GM20431 (cell line): Measurements from ENCODE around the gene RPS16.

Source experiments
- in situ Hi-C: fragments of 300-500 bp; cut with MseI, MboI; formaldehyde crosslinking; loops from one replicate; pipeline ENCODE4 v1.15.0; 2020; ENCODE audit warnings: low sequenced_read_pairs; ENCODE audit not compliant: unreplicated experiment

The RPS16 gene

DNA sequence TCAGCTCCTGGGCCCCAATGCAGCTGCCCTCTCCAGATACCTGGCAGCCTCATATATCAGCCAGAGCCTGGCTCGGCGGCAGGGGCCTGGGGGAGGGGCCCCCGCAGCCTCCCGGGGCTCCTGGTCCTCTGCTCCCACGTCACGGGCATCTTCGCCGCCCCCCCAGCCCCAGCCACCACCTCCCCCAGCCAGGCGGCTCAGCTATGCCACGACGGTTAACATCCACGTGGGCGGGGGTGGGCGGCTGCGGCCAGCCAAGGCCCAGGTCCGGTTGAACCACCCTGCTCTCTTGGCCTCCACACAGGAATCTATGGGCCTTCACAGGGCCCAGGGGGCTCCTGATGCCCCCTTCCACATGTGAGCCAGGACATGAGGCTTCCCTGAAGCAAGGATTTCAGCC lies 10.8 kb downstream of the RPS16 start:
- in situ Hi-C loops, result no loop called here

DNA sequence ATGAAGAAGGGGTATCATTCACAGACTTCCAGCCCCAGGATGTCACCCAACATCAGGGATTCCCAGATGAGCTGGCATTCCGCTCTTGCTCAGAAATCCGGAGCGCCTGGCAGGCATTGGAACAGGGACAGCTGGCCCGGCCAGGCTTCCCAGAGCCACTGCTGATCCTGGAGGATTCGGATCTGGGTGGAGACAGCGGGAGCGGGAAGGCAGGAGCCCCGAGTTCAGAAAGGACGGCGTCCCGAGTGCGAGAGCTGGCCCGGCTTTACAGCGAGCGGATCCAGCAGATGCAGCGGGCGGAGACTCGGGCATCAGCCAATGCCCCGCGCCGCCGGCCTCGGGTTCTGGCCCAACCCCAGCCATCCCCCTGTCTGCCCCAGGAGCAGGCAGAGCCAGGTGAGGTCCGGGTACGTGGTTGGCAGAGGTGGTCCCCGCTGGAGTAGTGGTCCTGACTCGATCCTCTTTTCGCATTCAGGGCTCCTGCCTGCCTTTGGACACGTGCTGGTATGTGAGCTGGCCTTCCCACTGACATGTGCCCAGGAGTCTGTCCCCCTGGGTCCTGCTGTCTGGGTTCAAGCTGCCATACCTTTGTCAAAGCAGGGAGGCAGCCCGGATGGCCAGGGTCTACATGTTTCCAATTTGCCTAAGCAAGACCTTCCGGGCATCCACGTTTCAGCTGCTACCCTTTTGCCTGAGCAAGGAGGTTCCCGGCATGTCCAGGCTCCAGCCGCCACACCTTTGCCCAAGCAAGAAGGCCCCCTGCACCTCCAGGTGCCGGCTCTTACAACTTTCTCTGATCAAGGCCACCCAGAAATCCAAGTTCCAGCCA lies 12.3 kb downstream of the RPS16 start:
- in situ Hi-C loops, result no loop called here

DNA sequence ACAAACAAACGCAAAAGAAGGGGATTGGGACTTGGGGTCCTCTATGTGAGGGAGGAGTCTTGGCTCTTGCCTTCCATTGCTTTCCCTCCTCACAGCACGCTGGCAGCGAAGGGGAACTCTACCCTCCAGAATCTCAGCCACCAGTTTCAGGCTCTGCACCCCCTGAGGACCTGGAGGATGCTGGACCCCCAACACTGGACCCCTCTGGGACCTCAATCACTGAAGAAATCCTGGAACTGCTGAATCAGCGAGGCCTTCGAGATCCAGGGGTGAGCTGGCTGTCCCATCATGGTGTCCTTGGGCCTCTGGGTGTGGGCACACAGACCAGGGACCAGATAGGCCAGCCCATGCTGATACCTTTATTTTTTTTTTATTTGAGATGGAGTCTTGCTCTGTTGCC lies 13.7 kb downstream of the RPS16 start:
- in situ Hi-C loops, result no loop called here

DNA sequence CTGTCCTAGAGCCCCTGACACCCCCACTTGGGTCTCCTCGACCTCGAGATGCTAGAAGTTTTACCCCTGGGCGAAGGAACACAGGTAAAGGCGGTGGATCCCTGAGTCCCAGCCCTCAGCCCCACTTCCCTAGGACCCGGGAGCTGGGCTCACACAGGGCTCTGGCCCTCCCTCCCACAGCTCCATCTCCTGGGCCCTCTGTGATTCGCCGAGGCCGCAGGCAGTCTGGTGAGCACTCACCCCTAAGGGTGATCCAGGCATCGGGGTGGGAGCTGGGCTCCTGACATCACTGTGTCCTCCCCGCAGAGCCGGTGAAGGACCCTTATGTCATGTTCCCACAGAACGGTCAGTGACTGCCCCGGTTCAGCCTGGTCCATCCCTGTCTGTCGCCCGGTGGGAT lies 15.0 kb downstream of the RPS16 start:
- in situ Hi-C loops, result no loop called here

DNA sequence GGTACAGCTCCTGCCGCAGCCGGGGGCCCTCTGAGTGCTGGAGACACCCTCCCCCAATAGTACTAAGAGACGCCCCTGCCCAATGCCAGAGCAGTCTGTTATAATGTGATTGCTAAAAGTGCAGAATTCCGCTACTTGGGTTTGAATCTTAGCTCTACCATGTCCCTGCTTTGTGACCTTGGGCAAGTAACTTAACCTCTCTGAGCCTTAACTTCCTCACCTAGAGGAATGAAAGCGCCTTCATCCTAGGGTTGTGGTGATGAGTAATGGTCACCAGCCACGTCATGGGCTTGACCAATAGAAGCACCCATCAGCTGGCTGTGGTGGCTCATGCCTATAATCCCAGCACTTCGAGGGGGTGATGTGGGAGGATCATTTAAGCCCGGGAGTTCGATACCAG lies 16.7 kb downstream of the RPS16 start:
- in situ Hi-C loops, result no loop called here

DNA sequence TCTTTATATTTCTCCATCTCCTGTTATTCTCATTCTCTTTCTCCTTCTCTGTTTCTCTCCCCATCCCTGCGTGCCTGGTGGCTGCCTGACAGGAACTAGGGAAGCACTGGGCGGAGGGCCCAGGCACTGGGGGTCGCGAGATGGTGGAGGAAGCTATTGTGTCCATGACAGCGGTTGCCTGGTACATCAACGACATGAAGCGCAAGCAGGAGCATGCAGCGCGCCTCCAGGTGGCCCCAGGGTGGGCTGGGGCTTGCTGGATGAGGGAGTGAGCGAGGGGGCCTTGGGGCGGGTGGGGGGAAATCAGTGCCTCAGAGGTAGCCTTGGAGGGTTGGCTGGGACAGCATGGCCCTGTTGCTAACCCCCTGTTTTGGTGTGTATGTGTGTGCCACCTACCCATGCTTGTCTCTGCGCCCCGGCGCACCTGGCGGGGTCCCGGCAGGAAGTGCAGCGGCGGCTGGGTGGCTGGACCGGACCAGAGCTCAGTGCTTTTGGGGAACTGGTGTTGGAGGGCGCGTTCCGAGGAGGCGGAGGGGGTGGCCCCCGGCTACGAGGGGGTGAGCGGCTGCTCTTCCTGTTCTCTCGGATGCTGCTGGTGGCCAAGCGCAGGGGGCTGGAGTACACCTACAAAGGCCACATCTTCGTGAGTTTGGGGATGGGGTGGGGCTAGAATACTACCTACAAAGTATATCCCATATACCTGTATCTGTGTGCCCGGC lies 18.1 kb downstream of the RPS16 start:
- in situ Hi-C loops, result no loop called here

DNA sequence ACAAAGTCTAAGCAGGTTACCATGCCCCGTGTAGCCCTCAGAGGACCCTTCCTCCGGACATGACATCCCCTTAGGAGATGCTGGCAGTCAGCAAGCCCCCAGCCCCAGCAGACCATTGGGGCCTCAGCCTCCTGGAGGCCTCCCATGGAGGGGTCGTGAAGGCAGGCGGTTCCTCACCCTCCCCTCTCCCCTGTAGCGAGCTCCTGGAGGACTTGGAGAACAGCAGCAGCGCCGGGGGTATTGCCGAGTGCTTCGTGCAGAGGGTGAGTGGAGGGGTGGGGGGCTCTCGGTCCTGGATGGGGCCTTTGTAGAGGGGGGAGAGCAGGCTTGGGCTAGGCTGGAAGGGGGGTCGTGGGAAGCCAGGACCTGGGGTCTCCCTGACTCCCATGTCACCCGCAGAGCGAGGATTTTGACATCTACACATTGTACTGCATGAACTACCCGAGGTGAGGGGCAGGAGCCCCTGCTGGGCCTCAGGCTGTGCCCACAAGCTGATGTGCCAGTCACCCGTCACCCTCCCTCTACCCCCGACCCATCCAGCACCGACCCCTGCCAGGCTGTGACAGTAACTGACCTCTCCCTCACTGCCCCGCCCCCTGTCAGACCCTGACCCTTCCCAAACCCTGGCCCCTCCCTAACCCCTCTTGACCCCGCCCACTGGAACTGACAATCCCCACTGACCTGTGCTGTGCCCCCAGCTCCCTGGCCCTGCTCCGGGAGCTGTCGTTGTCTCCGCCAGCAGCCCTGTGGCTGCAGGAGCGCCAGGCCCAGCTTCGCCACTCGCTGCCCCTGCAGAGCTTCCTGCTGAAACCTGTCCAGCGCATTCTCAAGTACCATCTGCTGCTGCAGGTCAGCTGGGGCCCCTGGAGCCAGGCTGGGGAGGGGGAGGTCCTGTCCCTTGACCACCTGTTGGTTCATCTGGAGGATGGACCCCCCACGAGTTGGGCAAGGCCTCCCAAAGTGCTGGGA lies 19.3 kb downstream of the RPS16 start:
- in situ Hi-C loops, result no loop called here

DNA sequence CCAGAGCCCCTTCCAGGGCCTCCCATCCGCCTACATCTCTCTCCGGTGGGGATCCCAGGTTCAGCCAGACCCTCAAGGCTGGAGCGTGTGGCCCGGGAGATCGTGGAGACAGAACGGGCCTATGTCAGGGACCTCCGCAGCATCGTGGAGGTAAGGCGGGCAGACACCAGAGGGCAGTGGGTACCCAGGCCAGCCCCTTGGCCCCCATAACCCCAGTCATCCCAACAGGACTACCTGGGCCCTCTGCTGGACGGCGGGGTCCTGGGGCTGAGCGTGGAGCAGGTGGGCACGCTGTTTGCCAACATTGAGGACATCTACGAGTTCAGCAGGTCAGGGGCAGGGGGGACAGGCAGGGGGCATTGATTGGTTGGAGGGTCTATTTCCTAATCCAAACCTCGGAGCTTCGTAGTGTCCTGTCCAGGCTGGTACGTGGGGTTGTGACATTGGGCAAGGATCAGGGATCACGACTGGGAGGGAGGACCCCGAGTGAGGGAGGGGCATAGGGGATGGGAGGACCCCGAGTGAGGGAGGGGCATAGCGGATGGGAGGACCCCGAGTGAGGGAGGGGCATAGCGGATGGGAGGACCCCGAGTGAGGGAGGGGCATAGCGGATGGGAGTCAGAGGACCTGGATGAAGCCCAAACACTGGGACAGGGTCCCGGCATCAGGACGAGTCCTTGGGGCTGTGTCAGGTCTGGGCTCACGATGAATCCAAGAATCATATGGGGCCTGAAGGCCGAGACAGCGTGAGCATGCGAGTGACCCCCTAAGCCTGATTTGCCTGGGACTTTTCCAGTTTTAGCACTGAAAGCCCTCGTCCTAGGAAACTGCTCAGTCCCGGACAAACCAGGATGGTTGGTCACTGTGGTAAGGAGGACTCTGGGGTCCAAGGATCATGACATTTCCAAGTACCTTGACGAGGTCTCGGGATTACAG lies 20.4 kb downstream of the RPS16 start:
- in situ Hi-C loops, result no loop called here

DNA sequence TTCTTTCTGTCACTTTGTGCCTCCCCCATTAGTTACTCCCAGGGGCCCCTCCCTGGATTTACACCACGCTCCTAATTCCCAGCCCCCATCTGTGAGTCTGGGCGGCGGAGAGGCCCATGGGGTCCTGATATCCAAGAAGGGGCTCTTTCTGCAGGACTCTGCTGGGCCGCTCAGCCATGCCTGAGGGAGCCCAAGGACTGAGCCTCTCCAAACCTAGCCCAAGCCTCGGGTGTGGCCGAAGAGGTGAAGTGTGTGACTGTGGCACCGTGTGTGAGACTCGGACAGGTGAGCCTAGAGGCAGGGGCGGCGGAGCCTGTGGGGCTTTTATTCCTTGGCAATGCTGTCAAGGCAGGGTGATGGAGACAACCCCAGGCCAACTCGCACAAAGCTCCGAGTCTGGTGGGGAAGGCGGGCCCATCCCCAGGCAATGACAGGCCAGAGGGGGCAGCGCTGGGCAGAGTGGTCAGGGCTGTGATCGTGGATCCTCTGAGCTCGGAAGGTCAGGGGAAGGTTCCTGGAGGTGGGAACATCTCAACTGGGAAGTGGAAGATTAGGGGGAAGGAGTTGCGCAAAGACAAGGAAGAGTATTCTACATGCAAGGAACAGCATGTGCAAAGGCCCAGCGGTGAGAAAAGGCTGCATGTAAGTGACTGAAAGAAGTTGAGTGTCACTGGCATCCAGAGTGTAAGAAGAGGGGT lies 21.7 kb downstream of the RPS16 start:
- in situ Hi-C loops, result no loop called here

DNA sequence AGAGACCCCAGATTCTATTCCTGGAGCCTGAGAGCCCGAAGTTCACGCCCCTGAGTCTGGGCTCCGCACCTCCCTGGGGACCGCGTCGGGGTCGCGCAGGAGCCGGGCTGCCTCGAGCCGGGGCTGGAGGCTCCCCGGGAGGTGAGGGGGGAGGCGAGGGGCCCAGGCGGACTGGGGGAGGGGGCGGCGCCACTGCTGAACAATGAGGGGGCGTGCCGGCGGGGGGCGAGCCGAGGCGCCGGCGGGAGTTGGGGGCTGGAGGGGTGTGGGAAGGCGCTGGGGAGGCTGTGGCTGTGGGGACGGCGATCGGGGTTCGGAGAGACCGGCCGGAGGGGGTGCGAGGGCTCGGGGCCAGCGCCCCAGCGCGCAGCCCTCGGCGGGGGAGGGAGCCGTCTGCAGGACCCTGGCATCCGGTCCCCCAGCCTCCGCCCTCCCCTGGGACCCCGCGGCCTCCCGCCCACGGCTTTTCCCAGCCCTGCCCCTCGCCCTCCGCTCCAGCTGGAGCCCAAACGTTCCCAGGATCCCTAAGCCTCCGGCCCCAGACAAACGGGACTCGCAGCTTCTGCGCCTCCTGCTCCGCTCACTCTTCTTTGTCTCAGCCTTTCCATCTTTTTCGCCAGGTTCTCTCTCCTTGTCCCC lies 22.4 kb downstream of the RPS16 start:
- in situ Hi-C loops, result no loop called here

DNA sequence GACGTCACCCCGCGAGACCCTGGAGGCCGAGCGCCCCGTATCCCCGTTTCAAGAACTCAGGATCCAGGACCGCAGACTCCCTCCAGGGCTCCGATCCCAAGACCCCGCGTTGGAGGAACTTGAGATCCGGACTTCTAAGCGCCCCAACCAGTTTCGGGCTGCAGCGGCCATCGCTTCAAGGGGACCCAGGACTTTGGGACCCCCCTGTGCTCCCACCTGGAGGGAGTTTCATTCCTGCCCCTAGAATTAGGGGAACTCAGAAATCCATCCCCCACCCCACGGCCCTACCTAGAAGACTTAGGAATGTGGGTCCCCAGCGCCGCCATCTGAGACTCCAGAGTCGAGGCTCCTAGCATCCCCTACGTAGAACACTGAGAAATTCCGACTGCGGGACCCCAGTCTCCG lies 22.9 kb downstream of the RPS16 start:
- in situ Hi-C loops, result no loop called here

DNA sequence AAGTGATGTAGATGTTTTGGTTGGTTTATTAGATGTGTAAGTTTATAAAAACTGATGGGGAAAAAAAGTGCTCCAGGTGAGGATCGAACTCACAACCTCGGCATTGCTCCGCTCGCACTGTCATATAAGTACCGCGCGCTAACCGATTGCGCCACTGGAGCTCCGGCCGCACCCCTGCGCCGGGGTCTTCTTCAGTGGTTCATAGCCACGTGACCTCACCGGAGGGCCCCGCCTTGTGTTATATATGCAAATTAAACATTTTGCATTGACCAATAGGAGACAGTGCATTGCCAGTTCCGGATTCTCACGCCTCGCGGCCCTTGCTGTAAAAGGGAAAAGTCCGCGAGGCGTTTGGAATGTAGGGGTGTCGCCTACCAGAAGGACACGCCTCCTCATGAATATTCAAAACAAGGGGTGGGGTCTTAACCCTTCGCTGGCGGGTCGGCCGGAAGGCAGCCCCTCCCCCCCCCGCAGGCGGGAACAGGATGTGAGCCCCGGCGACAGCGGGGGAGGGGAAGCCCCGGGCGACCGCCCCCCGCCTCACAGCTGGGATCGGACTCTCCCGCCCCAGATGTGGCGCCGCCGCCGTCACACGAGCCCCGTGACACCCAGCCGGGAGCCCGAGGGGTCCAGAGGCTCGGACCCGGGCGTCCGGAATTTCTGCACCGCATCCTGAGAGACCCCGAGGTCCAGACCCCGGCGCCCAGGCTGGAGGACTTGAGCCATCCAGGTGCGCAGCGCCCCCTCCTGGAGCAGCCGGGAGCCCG lies 23.5 kb downstream of the RPS16 start, which contains the start of gene PLEKHG2:
TSS of gene PLEKHG2 (plus strand) at position 570 of the 767 bp plus-strand sequence. CDS start 1,418 bp downstream, outside the sequence.
- in situ Hi-C loops, result no loop called here

DNA sequence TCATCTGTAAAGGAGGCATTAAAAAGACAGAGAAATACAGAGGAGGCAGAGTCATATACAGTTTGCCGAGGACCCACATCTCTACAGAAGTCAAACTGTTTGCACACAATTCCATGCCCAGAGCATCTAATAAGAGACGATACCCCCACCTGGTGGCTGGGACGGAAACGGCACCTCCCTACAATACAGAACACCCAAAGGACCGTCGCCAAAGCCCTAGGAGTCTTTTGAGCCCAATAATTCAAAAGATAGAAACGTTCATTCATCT lies 24.0 kb downstream of the RPS16 start:
- in situ Hi-C loops, result no loop called here

DNA sequence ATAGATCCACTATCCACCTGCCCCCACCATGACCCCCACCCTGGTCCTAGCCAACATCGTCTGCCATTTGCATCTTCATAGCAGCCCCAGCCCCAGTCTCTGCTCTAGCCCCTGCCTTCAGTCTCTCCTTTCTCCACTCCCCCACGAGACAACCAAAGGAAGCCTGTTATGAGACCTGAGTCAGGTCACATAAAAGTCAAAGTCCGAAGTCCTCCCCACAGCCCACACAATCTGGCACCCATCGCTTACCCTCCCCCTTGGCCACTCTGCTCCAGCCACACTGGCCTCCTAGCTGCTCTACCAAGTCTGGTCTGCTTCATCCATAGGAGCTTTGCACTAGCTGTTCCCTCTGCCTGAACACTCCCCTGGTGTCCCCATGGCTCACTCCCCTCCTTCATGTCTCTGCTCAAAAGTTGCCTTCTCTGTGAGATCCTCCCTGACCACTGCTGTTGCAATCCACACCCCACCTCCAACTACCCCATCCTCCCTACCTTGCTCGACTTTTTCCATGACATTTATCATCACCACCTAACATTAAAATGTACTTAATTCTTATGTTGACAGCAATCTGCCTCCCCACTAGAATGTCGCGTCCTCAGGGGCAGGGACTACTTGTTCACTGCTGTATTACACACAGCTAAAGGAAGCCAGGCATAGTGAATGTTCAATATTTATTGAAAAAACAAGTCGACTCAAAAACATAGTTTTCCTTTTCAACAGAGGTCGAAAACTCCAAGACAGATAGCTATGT lies 24.5 kb downstream of the RPS16 start:
- in situ Hi-C loops, result no loop called here

DNA sequence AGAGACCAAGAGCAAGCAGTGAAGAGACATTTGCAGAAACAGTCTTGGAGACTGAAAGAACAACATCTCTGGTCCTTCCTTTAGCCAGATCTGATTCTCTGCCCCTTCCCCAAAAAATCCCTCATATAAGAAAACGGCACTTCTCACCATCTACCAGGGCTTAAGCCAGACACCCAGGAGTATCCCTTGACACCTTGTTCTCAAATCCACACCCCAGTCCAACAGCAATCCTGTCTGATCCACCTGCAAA lies 25.0 kb downstream of the RPS16 start:
- in situ Hi-C loops, result no loop called here

DNA sequence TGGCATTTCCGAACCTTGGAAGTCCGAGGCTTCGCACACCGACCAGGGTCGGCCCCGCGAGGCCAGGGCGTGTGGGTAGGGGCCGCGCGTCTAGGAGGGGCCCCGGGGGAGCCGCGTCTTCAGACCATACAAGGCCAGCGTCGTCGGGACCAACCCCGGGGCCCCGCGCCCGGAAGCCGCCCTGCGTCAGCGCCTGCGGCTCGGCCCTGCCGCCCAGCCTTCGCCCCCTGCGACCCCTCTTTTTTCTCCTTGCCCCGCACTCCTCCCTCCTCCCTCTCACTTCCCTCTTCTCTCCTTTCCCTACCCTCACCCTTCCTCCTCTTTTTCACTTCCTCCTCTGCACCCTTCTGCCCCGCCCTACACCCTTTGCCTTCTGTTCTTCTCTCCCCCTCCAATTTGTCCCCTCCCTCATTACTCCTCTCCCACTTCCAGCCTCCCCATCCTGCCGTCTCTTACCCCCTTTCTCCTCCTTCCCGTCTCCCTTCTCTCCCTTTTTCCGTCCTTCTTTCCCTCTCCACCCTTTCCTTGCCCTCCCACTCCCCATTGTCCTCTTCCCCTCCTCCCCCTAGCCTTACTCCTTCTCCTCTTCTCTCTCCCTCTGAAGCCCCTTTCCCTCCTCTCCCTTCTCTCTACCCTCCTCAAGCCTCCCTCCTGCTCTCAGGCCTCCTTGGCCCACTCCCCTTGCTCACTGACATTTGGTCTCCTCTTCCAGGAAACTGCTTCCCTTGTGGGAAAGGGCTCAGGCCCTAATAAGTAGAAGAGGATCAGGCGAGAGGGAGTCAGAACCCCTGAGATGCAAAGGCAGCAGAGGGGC lies 25.5 kb downstream of the RPS16 start:
- in situ Hi-C loops, result no loop called here
